B cell (primary cell): ENCODE results near the gene CRIM1. TPM values are rescaled to one million over a fixed set of nuclear protein-coding genes. Genes with fewer than 3 reads are reported as not detected.

Experiments used
- ATAC-seq: fragments of 200-7000 bp; cut with Tn5 transposase; one replicate; pipeline ENCODE4 v1.10.0; 2021; ENCODE audit warnings: low read depth, mild to moderate bottlenecking, moderate number of reproducible peaks, moderate library complexity
- CTCF ChIA-PET: fragments of 350-600 bp; sonication (Branson Sonifier 250); formaldehyde crosslinking; loops from one replicate; lab custom pipeline; 2021; ENCODE audit warnings: antibody characterized with exemption, inconsistent platforms; lab: Charles Lee
- POLR2A ChIA-PET: fragments of 350-600 bp; sonication (Branson Sonifier 250); formaldehyde crosslinking; loops from one replicate; lab custom pipeline; 2021; ENCODE audit warnings: antibody characterized with exemption; lab: Charles Lee
- DNase-seq: peaks from one replicate; pipeline ENCODE4 v3.0.0; 2013
- H2AFZ ChIP-seq: 2 replicates; pipeline ENCODE4 v1.6.1; 2012; ENCODE audit warnings: mild to moderate bottlenecking, low read depth, low read length; ENCODE audit not compliant: insufficient read depth, poor library complexity, severe bottlenecking
- H3K27ac ChIP-seq, 2 donors: 1 replicate in 1 of 2; 2 replicates in 1 of 2; pipeline ENCODE4 v1.5.1; 2012 to 2013; ENCODE audit warnings: low read length in 2 of 2, mild to moderate bottlenecking in 2 of 2, moderate library complexity in 1 of 2
- H3K27me3 ChIP-seq, 4 experiments: fragments of 200-600 bp in 1 of 4; sonication (generic) in 1 of 4; replicated peaks in 1 of 4; 1 replicate in 2 of 4; 2 replicates in 2 of 4; pipeline versions ENCODE4 v1.6.1 to v1.7.0; 2013 to 2016; ENCODE audit warnings: low read length in 3 of 4, mild to moderate bottlenecking in 2 of 4, mixed read lengths in 1 of 4, moderate library complexity in 1 of 4; ENCODE audit not compliant: insufficient read depth in 4 of 4, control insufficient read depth in 3 of 4; ENCODE audit errors: control extremely low read depth in 1 of 4
- H3K36me3 ChIP-seq, 2 experiments: replicated peaks in 1 of 2; 1 replicate in 1 of 2; 2 replicates in 1 of 2; pipeline versions ENCODE4 v1.6.1 to v1.7.1; 2013; ENCODE audit warnings: low read length in 1 of 2; ENCODE audit not compliant: insufficient read depth in 2 of 2, control insufficient read depth in 1 of 2; ENCODE audit errors: control extremely low read depth in 1 of 2, extremely low read depth in 1 of 2
- H3K4me1 ChIP-seq, 2 donors: fragments of 200-600 bp in 1 of 2; sonication (generic) in 1 of 2; 1 replicate in 1 of 2; 2 replicates in 1 of 2; pipeline versions ENCODE4 v1.5.1 to v1.6.1; 2013 to 2017; ENCODE audit warnings: low read length in 2 of 2; ENCODE audit not compliant: control insufficient read depth in 2 of 2, insufficient read depth in 2 of 2
- H3K4me2 ChIP-seq: replicated peaks from 2 replicates; pipeline ENCODE3; 2012; ENCODE audit warnings: mild to moderate bottlenecking, low read depth, low read length; ENCODE audit not compliant: poor library complexity, severe bottlenecking
- H3K4me3 ChIP-seq, 5 experiments: fragments of 200-600 bp in 1 of 5; sonication (generic) in 1 of 5; 1 replicate in 3 of 5; 2 replicates in 2 of 5; pipeline versions ENCODE4 v1.5.1 to v1.7.0; 2011 to 2016; ENCODE audit warnings: low read length in 4 of 5, mild to moderate bottlenecking in 4 of 5, low read depth in 2 of 5, control low read depth in 1 of 5, moderate library complexity in 1 of 5; ENCODE audit not compliant: insufficient read depth in 1 of 5; ENCODE audit errors: control extremely low read depth in 1 of 5, extremely low read depth in 1 of 5
- H3K79me2 ChIP-seq: fragments of 200-600 bp; sonication (generic); one replicate; pipeline ENCODE4 v1.6.0; 2016; ENCODE audit warnings: low read length; ENCODE audit not compliant: control insufficient read depth, insufficient read depth
- H3K9ac ChIP-seq: fragments of 200-600 bp; sonication (generic); 2 replicates; pipeline ENCODE4 v1.6.1; 2017; ENCODE audit warnings: mild to moderate bottlenecking, low read length, moderate library complexity
- H3K9me3 ChIP-seq, 3 donors: one replicate each; pipeline versions ENCODE4 v1.6.1 to v1.7.1; 2013; ENCODE audit warnings: low read length in 2 of 3; ENCODE audit not compliant: control insufficient read depth in 2 of 3, insufficient read depth in 1 of 3; ENCODE audit errors: control extremely low read depth in 1 of 3
- H4K20me1 ChIP-seq: 2 replicates; pipeline ENCODE4 v1.6.0; 2012; ENCODE audit warnings: mild to moderate bottlenecking, low read length; ENCODE audit not compliant: insufficient read depth, control insufficient read depth, poor library complexity, severe bottlenecking
- H3K27ac Mint-ChIP-seq: one replicate; pipeline ENCODE4 v1.8.0; 2021; ENCODE audit warnings: mixed read lengths
- H3K27me3 Mint-ChIP-seq: one replicate; pipeline ENCODE4 v1.8.0; 2021; ENCODE audit warnings: mixed read lengths
- H3K4me1 Mint-ChIP-seq: one replicate; pipeline ENCODE4 v1.8.0; 2021; ENCODE audit warnings: mixed read lengths
- H3K4me3 Mint-ChIP-seq: one replicate; pipeline ENCODE4 v1.8.0; 2021; ENCODE audit warnings: mixed read lengths
- H3K9me3 Mint-ChIP-seq: one replicate; pipeline ENCODE4 v1.8.0; 2022; ENCODE audit warnings: mixed read lengths; ENCODE audit not compliant: insufficient read depth
- EZH2 ChIP-seq: IDR thresholded peaks from 2 replicates; pipeline ENCODE4 v1.6.1; 2012; ENCODE audit warnings: borderline replicate concordance, low read depth, mild to moderate bottlenecking, moderate library complexity, low read length; ENCODE audit not compliant: insufficient read depth, poor library complexity, severe bottlenecking
- WGBS: methylation state at CpG from one replicate; pipeline ENCODE4 v1.1.5; 2013; ENCODE audit warnings: missing lambda C conversion rate; ENCODE audit not compliant: insufficient coverage; 5-methylcytosine and 5-hydroxymethylcytosine counted together
- intact Hi-C: fragments of 100-400 bp; cut with micrococcal nuclease; formaldehyde crosslinking; loops from one replicate; pipeline ENCODE4 v1.10.0; 2022
- polyA plus RNA-seq: library from polyadenylated mRNA; depleted of rRNA; stranded (reverse); fragments of >200 nt; gene quantifications from 2 replicates; pipeline ENCODE4 v1.2.3, GENCODE V29; 2012
- total RNA-seq, 2 donors: library from RNA; stranded (reverse); fragments of 120-200 nt in 1 of 2; gene quantifications; 1 replicate in 1 of 2; 2 replicates in 1 of 2; pipeline versions ENCODE4 v1.2.3 to v1.2.4, GENCODE V29; 2013 to 2022
- TF ChIP-seq, protein P1 (sequence below): fragments of 200-600 bp; IDR thresholded peaks from one replicate; pipeline ENCODE4 v1.8.0; 2022; ENCODE audit warnings: antibody characterized with exemption, mild to moderate bottlenecking

The CRIM1 gene
- total and polyA plus RNA-seq, 2 donors (not counting 1 experiment from before 2014, with no cell fraction given), result 1.3 to 5.0 TPM

DNA sequence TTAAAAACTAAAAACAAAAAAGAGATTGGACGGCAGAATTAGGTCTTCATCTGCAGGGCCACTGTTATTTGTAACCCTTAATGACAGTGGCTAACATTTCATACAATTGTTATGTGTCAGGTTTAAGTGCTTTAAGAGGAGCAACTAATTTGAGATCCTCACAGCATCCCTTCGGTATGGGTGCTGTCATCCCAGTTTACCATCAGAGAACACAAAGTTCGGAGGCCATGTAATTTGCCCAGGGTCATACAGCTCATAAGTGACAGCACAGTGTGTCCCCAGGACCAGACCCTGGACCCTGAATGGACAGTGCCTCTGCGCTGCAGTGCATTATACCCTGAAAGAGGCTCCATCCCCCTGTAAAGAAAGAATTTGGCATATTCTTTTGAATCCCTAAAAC, 127.7 kb downstream of the CRIM1 start:
- ChIA-PET CTCF (no interaction called here), POLR2A (no interaction called here)
- Histone ChIP-seq H3K4me3 (no peak overlapping the region), H3K4me1 (no peaks in the 10 kb centered on the region), H3K9me3 (no peaks in the 10 kb centered on the region), H4K20me1 (no peaks in the 10 kb centered on the region), H3K27ac (no peak overlapping the region), H3K27me3 (no peaks in the 10 kb centered on the region), H3K36me3 (no peaks in the 10 kb centered on the region), H3K9ac (no peak overlapping the region), H3K79me2 (no peaks in the 10 kb centered on the region), H2AFZ (no peak overlapping the region), H3K4me2 (no peak overlapping the region)
- Mint-ChIP-seq H3K9me3 (no peaks in the 10 kb centered on the region), H3K27ac (no peak overlapping the region), H3K27me3 (no peaks in the 10 kb centered on the region), H3K4me3 (no peak overlapping the region), H3K4me1 (no peaks in the 10 kb centered on the region)
- intact Hi-C loops, result no loop called here
- 91% methylated on average over 2 of the region's 4 CpGs for WGBS
- ATAC-seq, result no peak
- DNase-seq, result no peak
- TF ChIP-seq EZH2, result no peak
- TF ChIP-seq, protein P1, sequence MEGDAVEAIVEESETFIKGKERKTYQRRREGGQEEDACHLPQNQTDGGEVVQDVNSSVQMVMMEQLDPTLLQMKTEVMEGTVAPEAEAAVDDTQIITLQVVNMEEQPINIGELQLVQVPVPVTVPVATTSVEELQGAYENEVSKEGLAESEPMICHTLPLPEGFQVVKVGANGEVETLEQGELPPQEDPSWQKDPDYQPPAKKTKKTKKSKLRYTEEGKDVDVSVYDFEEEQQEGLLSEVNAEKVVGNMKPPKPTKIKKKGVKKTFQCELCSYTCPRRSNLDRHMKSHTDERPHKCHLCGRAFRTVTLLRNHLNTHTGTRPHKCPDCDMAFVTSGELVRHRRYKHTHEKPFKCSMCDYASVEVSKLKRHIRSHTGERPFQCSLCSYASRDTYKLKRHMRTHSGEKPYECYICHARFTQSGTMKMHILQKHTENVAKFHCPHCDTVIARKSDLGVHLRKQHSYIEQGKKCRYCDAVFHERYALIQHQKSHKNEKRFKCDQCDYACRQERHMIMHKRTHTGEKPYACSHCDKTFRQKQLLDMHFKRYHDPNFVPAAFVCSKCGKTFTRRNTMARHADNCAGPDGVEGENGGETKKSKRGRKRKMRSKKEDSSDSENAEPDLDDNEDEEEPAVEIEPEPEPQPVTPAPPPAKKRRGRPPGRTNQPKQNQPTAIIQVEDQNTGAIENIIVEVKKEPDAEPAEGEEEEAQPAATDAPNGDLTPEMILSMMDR, result no peak

- H3K4me1 ChIP-seq, result no peaks in the 10 kb centered on the region
- 100% methylated on average over 1 of the region's 4 CpGs for WGBS
- no peaks in the 10 kb centered on the region for H3K9me3 ChIP-seq
- no peak overlapping the region for H3K4me3 Mint-ChIP-seq
- intact Hi-C loops, result no loop called here
- POLR2A ChIA-PET, result no interaction called here
- no peak overlapping the region for H3K27ac Mint-ChIP-seq
- no peaks in the 10 kb centered on the region for H3K9me3 Mint-ChIP-seq
- H3K9ac ChIP-seq, result no peak overlapping the region
- CTCF ChIA-PET, result no interaction called here
- no peaks in the 10 kb centered on the region for H3K79me2 ChIP-seq
- H3K36me3 ChIP-seq, result no peaks in the 10 kb centered on the region
- H3K4me3 ChIP-seq, result no peak overlapping the region
- H3K4me2 ChIP-seq, result no peak overlapping the region
- no peak overlapping the region for H2AFZ ChIP-seq
- H3K27ac ChIP-seq, result no peak overlapping the region
- no peaks in the 10 kb centered on the region for H3K27me3 Mint-ChIP-seq
- ATAC-seq, result no peak
- DNase-seq, result no peak
- H3K27me3 ChIP-seq, result no peaks in the 10 kb centered on the region
- H3K4me1 Mint-ChIP-seq, result no peaks in the 10 kb centered on the region
- no peaks in the 10 kb centered on the region for H4K20me1 ChIP-seq
- TF ChIP-seq EZH2, result no peak
- TF ChIP-seq, protein P1, result no peak
Observed at GRCh38 chr2:36484454-36484853, 128.9 kb downstream of the CRIM1 start.
